ENCODE measurements around the gene CIRBP. TPM values are rescaled to one million over a fixed set of nuclear protein-coding genes. Genes with fewer than 3 reads are reported as not detected.

The CIRBP gene
- total RNA-seq, 5 donors from 2014 or later (not counting 1 experiment from before 2014, with no cell fraction given), result 477 to 682 (median 657) TPM

- Histone ChIP-seq H3K9me3 (no peaks in the 10 kb centered on the region), H3K4me3 (ENCODE audit: control insufficient read depth in 1 of 2, extremely low read depth in 1 of 2, low read length in 1 of 2) (peak overlapping the region; percentile 95 to 99), H3K4me1 (ENCODE audit: control insufficient read depth in 1 of 2, extremely low read depth in 1 of 2, insufficient read depth in 2 of 2, low read length in 2 of 2) (peaks cover 51 to 87% of the 10 kb centered on the region in 2 experiments), H3K27me3 (replicated peaks in 1 of 2; ENCODE audit: control insufficient read depth in 2 of 2, extremely low read depth in 1 of 2, insufficient read depth in 2 of 2, low read length in 1 of 2) (no peaks in the 10 kb centered on the region), H3K27ac (ENCODE audit: low read length) (peak overlapping the region; percentile 91), H3K36me3 (ENCODE audit: control insufficient read depth in 2 of 2, extremely low read depth in 1 of 2, insufficient read depth in 1 of 2, low read length in 1 of 2) (peaks cover 21 to 47% of the 10 kb centered on the region in 2 donors)
- Mint-ChIP-seq H3K4me1 (peaks cover 58 to 68% (median 58%) of the 10 kb centered on the region in 3 donors), H3K27me3 (no peaks in the 10 kb centered on the region), H3K4me3 (peak overlapping the region; percentile 82 to 94 (median 89)), H3K36me3 (peaks cover 37% of the 10 kb centered on the region), H3K9me3 (no peaks in the 10 kb centered on the region), H3K27ac (peak overlapping the region; percentile 86 to 89)
- ChIA-PET POLR2A (no interaction called here), CTCF (no interaction called here)
- DNase-seq (peak in 1 of 35 experiments; percentile 32), ATAC-seq (replicated peaks in 1 of 4) (no peak)
- WGBS (ENCODE audit: insufficient coverage), result 64% methylated on average over 20 of the region's 26 CpGs
These were observed 1.9 kb downstream of the CIRBP start for GRCh38 chr19:1270854-1271527.

DNA sequence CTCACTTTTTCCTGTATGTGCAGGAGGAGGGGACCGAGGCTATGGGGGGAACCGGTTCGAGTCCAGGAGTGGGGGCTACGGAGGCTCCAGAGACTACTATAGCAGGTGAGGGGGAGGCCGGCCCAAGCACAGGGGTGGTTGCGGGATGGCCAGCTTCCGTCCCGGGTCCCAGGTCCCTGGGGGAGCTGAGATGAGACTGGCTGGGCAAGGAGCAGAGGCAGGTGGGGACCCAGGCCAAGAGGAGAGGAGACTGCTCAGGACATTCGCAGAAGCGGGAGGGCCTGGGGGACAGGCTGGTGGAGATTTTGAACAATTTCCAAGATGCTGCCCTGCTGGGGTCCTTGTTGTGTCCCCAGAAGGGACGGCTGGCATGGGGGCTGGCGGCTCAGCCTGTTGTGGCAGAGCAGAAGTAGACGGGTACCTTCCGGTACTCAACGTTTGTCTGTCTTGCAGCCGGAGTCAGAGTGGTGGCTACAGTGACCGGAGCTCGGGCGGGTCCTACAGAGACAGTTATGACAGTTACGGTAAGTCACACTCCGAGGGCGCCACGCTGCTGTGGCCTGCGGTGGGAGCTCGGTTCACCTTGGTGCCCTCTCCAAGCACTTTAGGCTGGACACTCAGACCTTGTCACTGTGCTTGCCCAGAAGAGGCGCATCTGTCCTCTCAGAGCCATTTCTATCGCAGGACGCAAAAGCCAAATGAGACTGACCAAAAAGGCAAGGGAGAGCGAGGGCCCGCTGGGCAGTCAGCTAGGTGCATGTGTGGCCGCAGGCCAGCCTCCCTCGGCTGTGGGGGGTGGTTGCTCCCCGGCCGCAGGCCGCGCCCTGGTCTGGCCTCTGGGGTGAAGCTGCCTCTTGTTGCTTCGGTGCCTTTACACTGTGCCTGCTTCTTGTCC lies 2.6 kb downstream of the CIRBP start:
- peaks cover 21 to 47% of the 10 kb centered on the region in 2 donors for H3K36me3 ChIP-seq (ENCODE audit: control insufficient read depth in 2 of 2, extremely low read depth in 1 of 2, insufficient read depth in 1 of 2, low read length in 1 of 2)
- no peaks in the 10 kb centered on the region for H3K9me3 ChIP-seq
- H3K9me3 Mint-ChIP-seq, result no peaks in the 10 kb centered on the region
- H3K4me1 Mint-ChIP-seq, result peaks cover 60 to 71% (median 62%) of the 10 kb centered on the region in 3 donors
- DNase-seq, result peak in 1 of 35 experiments; percentile 15
- H3K27ac ChIP-seq (ENCODE audit: low read length), result peak overlapping the region; percentile 91
- H3K4me1 ChIP-seq (ENCODE audit: control insufficient read depth in 1 of 2, extremely low read depth in 1 of 2, insufficient read depth in 2 of 2, low read length in 2 of 2), result peaks cover 57 to 87% of the 10 kb centered on the region in 2 experiments
- ChIA-PET POLR2A (interaction anchor here in 1 of 2 donors (0.5 kb wide), 1 partner anchor 27 kb away, joined by 3 read pairs; no protein-coding TSS in a partner anchor), CTCF (no interaction called here)
- H3K4me3 Mint-ChIP-seq, result peak overlapping the region; percentile 82 to 94 (median 89)
- 83% methylated on average over 34 of the region's 37 CpGs for WGBS (ENCODE audit: insufficient coverage)
- no peak for ATAC-seq (replicated peaks in 1 of 4)
- H3K27me3 ChIP-seq (replicated peaks in 1 of 2; ENCODE audit: control insufficient read depth in 2 of 2, extremely low read depth in 1 of 2, insufficient read depth in 2 of 2, low read length in 1 of 2), result no peaks in the 10 kb centered on the region
- H3K27me3 Mint-ChIP-seq, result no peaks in the 10 kb centered on the region
- H3K27ac Mint-ChIP-seq, result peak overlapping the region; percentile 86 to 89
- peaks cover 39% of the 10 kb centered on the region for H3K36me3 Mint-ChIP-seq
- H3K4me3 ChIP-seq (ENCODE audit: control insufficient read depth in 1 of 2, extremely low read depth in 1 of 2, low read length in 1 of 2), result peak overlapping the region; percentile 2 to 99

GRCh38 chr19:1272423-1273262 lies 3.5 kb downstream of the CIRBP start:
- ATAC-seq (replicated peaks in 1 of 4), result no peak
- Mint-ChIP-seq H3K27ac (peak overlapping the region; percentile 72 to 76), H3K4me1 (peaks cover 58 to 68% (median 58%) of the 10 kb centered on the region in 3 donors), H3K4me3 (peak overlapping the region; percentile 44 to 94 (median 66)), H3K27me3 (no peaks in the 10 kb centered on the region), H3K9me3 (no peaks in the 10 kb centered on the region), H3K36me3 (peaks cover 40% of the 10 kb centered on the region)
- Histone ChIP-seq H3K36me3 (ENCODE audit: control insufficient read depth in 2 of 2, extremely low read depth in 1 of 2, insufficient read depth in 1 of 2, low read length in 1 of 2) (peaks cover 21 to 47% of the 10 kb centered on the region in 2 donors), H3K4me3 (ENCODE audit: control insufficient read depth in 1 of 2, extremely low read depth in 1 of 2, low read length in 1 of 2) (no peak overlapping the region), H3K4me1 (ENCODE audit: control insufficient read depth in 1 of 2, extremely low read depth in 1 of 2, insufficient read depth in 2 of 2, low read length in 2 of 2) (peaks cover 54 to 87% of the 10 kb centered on the region in 2 experiments), H3K27ac (ENCODE audit: low read length) (peak overlapping the region; percentile 9), H3K9me3 (no peaks in the 10 kb centered on the region), H3K27me3 (replicated peaks in 1 of 2; ENCODE audit: control insufficient read depth in 2 of 2, extremely low read depth in 1 of 2, insufficient read depth in 2 of 2, low read length in 1 of 2) (no peaks in the 10 kb centered on the region)
- POLR2A ChIA-PET, result interaction anchor here in 1 of 2 donors (0.5 to 0.9 kb wide), 2 partner anchors 28 to 195 kb away, joined by 3 read pairs; no protein-coding TSS in a partner anchor
- WGBS (ENCODE audit: insufficient coverage), result 61% methylated on average over 13 of the region's 33 CpGs
- CTCF ChIA-PET, result no interaction called here
- DNase-seq, result peak in 1 of 35 experiments; percentile 29

DNA sequence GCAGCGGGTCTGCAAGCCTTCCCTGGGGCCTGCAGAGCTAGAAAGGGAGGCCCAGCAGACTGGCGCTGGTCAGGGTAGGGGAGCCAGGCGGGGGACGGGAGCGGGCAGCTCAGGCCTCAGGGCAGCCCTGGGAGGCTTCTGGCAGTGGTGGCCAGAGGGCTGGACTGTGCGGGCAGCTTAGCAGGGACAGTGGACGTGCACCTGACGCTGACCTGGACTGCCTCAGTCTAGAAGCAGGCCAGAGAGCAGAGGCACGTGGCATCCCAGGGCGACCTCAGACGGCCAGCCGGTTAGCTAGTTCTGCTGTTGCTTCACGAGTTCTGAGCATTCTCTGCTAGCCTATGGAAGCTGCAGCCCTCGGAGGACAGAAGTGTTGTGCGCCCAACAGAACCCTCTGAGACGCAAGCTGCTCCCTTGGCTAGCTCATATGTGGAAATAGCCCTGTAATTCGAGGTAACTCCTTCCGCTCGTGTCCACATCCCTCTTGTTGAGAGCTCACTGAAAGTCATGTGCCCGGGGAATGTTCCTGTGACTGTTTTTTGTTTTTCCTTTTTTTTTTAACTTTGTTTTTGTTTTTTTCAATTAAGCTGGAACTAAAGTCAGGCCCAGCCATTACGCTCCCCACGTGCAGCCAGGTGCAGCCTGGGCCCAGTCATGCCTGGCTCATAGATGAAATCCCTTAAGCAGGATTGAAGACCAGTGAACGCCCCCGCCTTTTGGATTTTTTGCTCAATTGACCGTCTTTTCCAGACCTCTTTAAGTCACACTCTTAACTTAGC lies 4.3 kb downstream of the CIRBP start:
- H3K27ac ChIP-seq (ENCODE audit: low read length), result no peak overlapping the region
- no peaks in the 10 kb centered on the region for H3K27me3 Mint-ChIP-seq
- H3K9me3 Mint-ChIP-seq, result no peaks in the 10 kb centered on the region
- ChIA-PET POLR2A (interaction anchor here in 1 of 2 donors (0.7 to 0.9 kb wide), 2 partner anchors 171 to 196 kb away, joined by 3 read pairs; no protein-coding TSS in a partner anchor), CTCF (interaction anchor here in 1 of 2 donors (0.7 kb wide), 1 partner anchor 28 kb away, joined by 4 read pairs; no protein-coding TSS in a partner anchor)
- 85% methylated on average over 20 of the region's 25 CpGs for WGBS (ENCODE audit: insufficient coverage)
- H3K4me1 ChIP-seq (ENCODE audit: control insufficient read depth in 1 of 2, extremely low read depth in 1 of 2, insufficient read depth in 2 of 2, low read length in 2 of 2), result peaks cover 49 to 80% of the 10 kb centered on the region in 2 experiments
- peaks cover 23 to 47% of the 10 kb centered on the region in 2 donors for H3K36me3 ChIP-seq (ENCODE audit: control insufficient read depth in 2 of 2, extremely low read depth in 1 of 2, insufficient read depth in 1 of 2, low read length in 1 of 2)
- no peaks in the 10 kb centered on the region for H3K27me3 ChIP-seq (replicated peaks in 1 of 2; ENCODE audit: control insufficient read depth in 2 of 2, extremely low read depth in 1 of 2, insufficient read depth in 2 of 2, low read length in 1 of 2)
- peaks cover 56 to 66% (median 57%) of the 10 kb centered on the region in 3 donors for H3K4me1 Mint-ChIP-seq
- H3K9me3 ChIP-seq, result no peaks in the 10 kb centered on the region
- H3K36me3 Mint-ChIP-seq, result peaks cover 40% of the 10 kb centered on the region
- DNase-seq (peak in 1 of 35 experiments; percentile 21), ATAC-seq (replicated peaks in 1 of 4) (no peak)
- no peak overlapping the region for H3K4me3 ChIP-seq (ENCODE audit: control insufficient read depth in 1 of 2, extremely low read depth in 1 of 2, low read length in 1 of 2)
- peak overlapping the region; percentile 44 to 94 (median 66) for H3K4me3 Mint-ChIP-seq
- H3K27ac Mint-ChIP-seq, result peak overlapping the region; percentile 75 to 76

DNA sequence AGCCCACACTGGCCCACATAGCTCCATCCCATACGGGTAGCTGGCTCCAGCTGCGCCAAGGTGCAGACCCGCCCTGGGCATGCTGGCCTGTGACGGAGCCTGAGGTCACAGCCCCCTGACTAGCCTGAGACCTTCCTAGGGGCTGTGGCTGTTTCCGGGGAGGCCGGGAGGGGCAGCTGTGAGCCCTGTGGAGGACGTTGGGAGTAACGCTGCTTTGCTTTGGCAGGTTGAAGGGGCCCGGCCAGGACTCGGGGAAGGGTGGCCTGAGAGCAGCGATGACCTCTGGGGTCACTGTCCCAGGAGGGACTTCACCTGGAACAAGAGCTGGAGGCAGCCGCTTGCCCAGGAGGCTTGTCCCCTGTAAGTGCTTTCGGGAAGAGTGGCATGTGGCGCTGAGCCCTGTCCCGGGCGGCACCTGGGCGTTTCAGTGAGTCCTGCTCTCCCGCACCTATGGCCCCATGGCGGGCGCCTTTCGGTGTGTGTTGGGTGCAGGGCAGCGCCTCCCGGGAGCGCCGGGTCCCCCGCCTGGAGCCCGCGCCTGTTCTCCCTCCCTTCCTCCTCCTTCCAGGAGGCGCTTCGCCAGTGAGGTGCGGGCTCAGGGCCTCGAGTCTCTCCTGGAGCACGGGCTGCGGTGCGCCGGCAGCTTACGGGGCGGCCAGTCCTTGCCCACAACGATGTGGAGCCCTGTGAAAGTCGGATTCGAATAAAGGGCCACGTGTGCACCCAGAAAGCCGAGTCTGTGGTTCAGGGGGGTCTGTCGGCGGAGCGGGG lies 5.1 kb downstream of the CIRBP start:
- 90% methylated on average over 37 of the region's 46 CpGs for WGBS (ENCODE audit: insufficient coverage)
- Mint-ChIP-seq H3K4me3 (peak overlapping the region; percentile 34 to 94 (median 56)), H3K27ac (peak overlapping the region; percentile 34 to 75), H3K27me3 (no peaks in the 10 kb centered on the region), H3K4me1 (peaks cover 51 to 60% (median 52%) of the 10 kb centered on the region in 3 donors), H3K36me3 (peaks cover 40% of the 10 kb centered on the region), H3K9me3 (no peaks in the 10 kb centered on the region)
- Histone ChIP-seq H3K36me3 (ENCODE audit: control insufficient read depth in 2 of 2, extremely low read depth in 1 of 2, insufficient read depth in 1 of 2, low read length in 1 of 2) (peaks cover 29 to 55% of the 10 kb centered on the region in 2 donors), H3K27me3 (replicated peaks in 1 of 2; ENCODE audit: control insufficient read depth in 2 of 2, extremely low read depth in 1 of 2, insufficient read depth in 2 of 2, low read length in 1 of 2) (no peaks in the 10 kb centered on the region), H3K9me3 (no peaks in the 10 kb centered on the region), H3K4me3 (ENCODE audit: control insufficient read depth in 1 of 2, extremely low read depth in 1 of 2, low read length in 1 of 2) (peak overlapping the region; percentile 26 to 32), H3K4me1 (ENCODE audit: control insufficient read depth in 1 of 2, extremely low read depth in 1 of 2, insufficient read depth in 2 of 2, low read length in 2 of 2) (peaks cover 45 to 76% of the 10 kb centered on the region in 2 experiments), H3K27ac (ENCODE audit: low read length) (peak overlapping the region; percentile 59)
- ChIA-PET POLR2A (interaction anchor here in 1 of 2 donors (0.6 to 0.9 kb wide), 2 partner anchors 27 to 197 kb away, joined by 3 to 5 read pairs; no protein-coding TSS in a partner anchor), CTCF (no interaction called here)
- DNase-seq, result peak in 1 of 35 experiments; percentile 22
- ATAC-seq (replicated peaks in 1 of 4), result no peak

All from T-cell (primary cell).